ENCODE measurements around the gene PHLDB1. TPM values are rescaled to one million over a fixed set of nuclear protein-coding genes. Genes with fewer than 3 reads are reported as not detected.

The PHLDB1 gene
- total and polyA plus RNA-seq, 2 donors, result 4.0 to 14.0 TPM

DNA sequence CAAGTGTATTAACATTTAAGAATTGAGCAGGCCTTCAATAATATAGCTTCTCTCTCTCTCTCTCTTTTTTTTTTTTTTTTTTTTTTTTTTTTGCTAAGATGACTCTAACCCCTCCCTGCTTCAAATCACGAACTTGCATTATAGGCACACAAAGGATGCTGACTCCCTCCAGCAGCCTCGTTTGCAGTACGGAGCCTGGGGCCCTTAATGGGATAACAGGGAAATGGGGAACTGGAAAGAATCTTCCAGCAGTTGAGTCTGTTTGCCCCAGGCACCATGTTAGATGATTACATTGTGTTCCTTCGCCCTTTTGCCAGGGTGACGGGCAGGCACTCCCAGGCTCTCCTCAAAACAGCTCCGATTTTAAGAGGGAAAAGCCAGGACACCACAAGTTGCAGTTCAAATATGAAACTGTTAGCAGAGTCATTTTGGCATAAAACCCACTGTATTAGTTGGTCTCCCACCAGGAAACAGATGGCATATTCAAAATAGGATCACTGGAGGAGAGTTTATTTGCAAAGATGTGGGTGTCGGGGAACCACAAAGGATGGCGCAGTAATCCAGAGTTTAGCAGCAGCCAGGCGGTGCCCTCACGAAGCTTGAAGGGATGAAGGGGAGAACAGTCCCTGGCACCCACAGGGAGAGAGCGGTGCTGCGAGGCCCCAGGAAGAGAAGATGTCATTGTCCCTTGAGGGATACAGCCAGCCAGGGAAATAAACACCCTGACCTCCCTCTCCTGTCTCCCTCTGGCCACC is 98.6 kb downstream of the PHLDB1 start:
- Histone ChIP-seq H3K9me3 (ENCODE audit: control insufficient read depth in 2 of 2, insufficient read depth in 1 of 2, low read length in 1 of 2) (no peaks in the 10 kb centered on the region), H3K27ac (ENCODE audit: low read depth in 1 of 2, low read length in 1 of 2) (no peak overlapping the region), H3K36me3 (ENCODE audit: control insufficient read depth in 2 of 2, insufficient read depth in 2 of 2, low read length in 1 of 2) (no peaks in the 10 kb centered on the region), H3K4me1 (ENCODE audit: control insufficient read depth in 2 of 2, insufficient read depth in 2 of 2, low read length in 2 of 2) (peaks cover 2 to 9% of the 10 kb centered on the region in 2 donors), H3K4me3 (ENCODE audit: low read length in 2 of 2) (no peak overlapping the region), H3K27me3 (ENCODE audit: control insufficient read depth in 2 of 2, insufficient read depth in 1 of 2, low read length in 1 of 2) (no peaks in the 10 kb centered on the region)
- 37% methylated on average over 12 of the region's 12 CpGs for WGBS
- no peak for DNase-seq (ENCODE audit: low read depth in 6 of 9, low spot score in 9 of 9)

DNA sequence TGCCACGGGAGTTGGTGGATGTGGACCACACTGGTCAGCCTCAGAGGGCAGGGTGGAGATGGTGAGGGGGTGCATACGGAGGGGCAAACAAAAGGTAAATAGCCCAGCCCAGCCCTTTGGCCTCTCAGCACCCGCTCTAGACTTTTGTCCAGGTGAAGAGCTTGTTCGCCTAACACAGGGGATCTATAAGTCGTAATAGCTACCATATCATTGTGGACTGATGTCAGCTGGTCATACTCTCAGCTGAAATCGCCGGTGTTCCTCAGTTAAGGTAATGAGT is 99.1 kb downstream of the PHLDB1 start:
- H3K9me3 ChIP-seq (ENCODE audit: control insufficient read depth in 2 of 2, insufficient read depth in 1 of 2, low read length in 1 of 2), result no peaks in the 10 kb centered on the region
- no peak overlapping the region for H3K27ac ChIP-seq (ENCODE audit: low read depth in 1 of 2, low read length in 1 of 2)
- no peaks in the 10 kb centered on the region for H3K27me3 ChIP-seq (ENCODE audit: control insufficient read depth in 2 of 2, insufficient read depth in 1 of 2, low read length in 1 of 2)
- H3K36me3 ChIP-seq (ENCODE audit: control insufficient read depth in 2 of 2, insufficient read depth in 2 of 2, low read length in 1 of 2), result no peaks in the 10 kb centered on the region
- 96% methylated on average over 7 of the region's 7 CpGs for WGBS
- H3K4me1 ChIP-seq (ENCODE audit: control insufficient read depth in 2 of 2, insufficient read depth in 2 of 2, low read length in 2 of 2), result peaks cover 2 to 9% of the 10 kb centered on the region in 2 donors
- DNase-seq (ENCODE audit: low read depth in 6 of 9, low spot score in 9 of 9), result no peak
- H3K4me3 ChIP-seq (ENCODE audit: low read length in 2 of 2), result no peak overlapping the region

Other genes with a start within 250 kb of the PHLDB1 start
- 22.2 TPM for gene UBE4A, start 248.0 kb upstream of the PHLDB1 start, total RNA-seq
- 40.6 TPM for gene UBE4A, start 248.0 kb upstream of the PHLDB1 start, polyA plus RNA-seq
- 452 TPM for gene ATP5MG, start 206.0 kb upstream of the PHLDB1 start, total RNA-seq
- gene ATP5MG, start 206.0 kb upstream of the PHLDB1 start, polyA plus RNA-seq, result 371 TPM
- 17.7 TPM for gene KMT2A, start 171.1 kb upstream of the PHLDB1 start, total RNA-seq
- 11.4 TPM for gene KMT2A, start 171.1 kb upstream of the PHLDB1 start, polyA plus RNA-seq
- gene TTC36, start 80.1 kb upstream of the PHLDB1 start, total RNA-seq, result 0.19 TPM
- gene TTC36, start 80.1 kb upstream of the PHLDB1 start, polyA plus RNA-seq, result not detected
- 4.2 TPM for gene TMEM25, start 76.4 kb upstream of the PHLDB1 start, total RNA-seq
- gene TMEM25, start 76.4 kb upstream of the PHLDB1 start, polyA plus RNA-seq, result 11.0 TPM
- 21.0 TPM for gene IFT46, start 41.7 kb upstream of the PHLDB1 start, total RNA-seq
- 29.2 TPM for gene IFT46, start 41.7 kb upstream of the PHLDB1 start, polyA plus RNA-seq
- 61.4 TPM for gene ARCN1, start 35.2 kb upstream of the PHLDB1 start, total RNA-seq
- 75.9 TPM for gene ARCN1, start 35.2 kb upstream of the PHLDB1 start, polyA plus RNA-seq
- gene TREH, start 72.0 kb downstream of the PHLDB1 start, total RNA-seq, result not detected
- 0.39 TPM for gene TREH, start 72.0 kb downstream of the PHLDB1 start, polyA plus RNA-seq
- gene DDX6, start 183.5 kb downstream of the PHLDB1 start, total RNA-seq, result 71.1 TPM
- 54.4 TPM for gene DDX6, start 183.5 kb downstream of the PHLDB1 start, polyA plus RNA-seq

All from thymus (tissue), 11 donors.